Stimulated activated CD8-positive, alpha-beta memory T cell treated with anti-CD3 and anti-CD28 coated beads, Interleukin-15, amount 100 ng/mL, for 1 hour (primary cell): ENCODE measurements around the gene SPON2.

Source experiments
- DNase-seq: peaks from one replicate; pipeline ENCODE4 v3.0.0-alpha.2; 2020; ENCODE audit warnings: low read depth

The SPON2 gene

DNA sequence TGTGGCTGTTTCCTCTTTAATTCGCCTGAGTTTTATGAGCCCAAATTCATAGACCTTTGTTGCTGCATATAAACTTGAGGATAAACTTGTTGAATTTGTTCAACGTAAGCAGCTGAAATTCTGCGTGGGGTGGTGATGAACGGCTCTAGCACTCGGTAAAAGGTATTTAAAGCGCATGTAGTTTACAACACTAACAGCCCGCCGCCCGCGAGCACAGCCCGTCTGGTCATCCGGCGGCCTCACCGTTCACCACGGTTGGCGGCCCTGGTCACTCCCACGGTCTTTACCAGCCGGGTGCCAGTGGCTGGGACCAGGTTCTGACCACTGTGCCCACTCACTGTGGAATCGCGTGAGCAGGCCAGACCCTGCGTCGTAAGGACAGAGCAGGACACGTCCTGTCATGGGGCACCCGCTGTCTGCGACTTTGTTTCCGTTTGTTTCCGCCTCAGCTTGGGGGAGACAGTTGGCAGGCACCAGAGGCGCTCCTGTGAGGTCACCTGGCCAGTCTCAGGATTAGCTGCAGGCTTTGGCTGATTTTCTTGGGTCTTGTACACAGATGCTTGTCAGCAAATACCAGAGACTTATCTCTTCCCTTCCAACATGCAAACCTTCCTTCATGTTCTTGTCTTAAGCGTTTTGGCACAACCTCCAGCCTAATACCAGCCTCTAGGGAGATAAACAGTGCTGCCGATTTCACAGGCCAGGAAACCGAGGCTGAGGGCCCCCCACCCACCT, 36.8 kb upstream of the SPON2 start:
- no peak for DNase-seq

DNA sequence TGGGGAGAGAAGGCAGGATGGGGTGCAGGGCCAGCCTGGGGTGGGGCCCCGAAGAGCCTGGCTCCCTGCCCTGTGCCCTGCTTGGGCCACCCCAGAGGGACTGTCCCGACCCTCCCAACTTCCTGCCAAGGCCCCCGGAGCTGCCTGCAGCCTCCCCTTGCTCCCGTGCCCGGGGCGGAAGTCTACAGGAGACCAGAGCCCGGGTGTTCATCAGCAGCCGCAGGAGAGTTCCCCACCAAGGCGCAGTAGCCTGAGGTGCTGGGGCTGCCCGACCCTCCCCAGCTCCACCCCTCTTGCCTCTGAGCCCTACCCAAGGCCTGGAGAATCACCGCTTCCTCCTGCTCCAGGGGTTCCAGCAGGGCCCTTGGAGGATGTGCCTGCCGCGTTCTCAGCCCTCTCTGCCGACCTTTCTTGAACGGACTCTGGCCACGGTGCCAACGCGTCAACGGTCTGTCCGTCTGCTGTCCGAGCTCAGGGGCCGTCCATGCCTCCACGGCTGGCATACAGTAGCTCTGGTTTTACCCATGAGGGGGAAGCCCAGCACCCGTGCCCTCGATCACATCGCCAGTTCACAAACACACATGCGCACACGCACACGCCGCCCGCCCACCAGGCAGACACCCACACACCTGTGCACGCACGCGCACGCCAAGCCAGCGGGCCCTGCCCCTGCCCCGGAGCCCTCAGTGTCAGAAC, 36.0 kb upstream of the SPON2 start:
- DNase-seq = no peak

GRCh38 chr4:1207603-1208265, 35.4 kb upstream of the SPON2 start:
- no peak for DNase-seq

DNA sequence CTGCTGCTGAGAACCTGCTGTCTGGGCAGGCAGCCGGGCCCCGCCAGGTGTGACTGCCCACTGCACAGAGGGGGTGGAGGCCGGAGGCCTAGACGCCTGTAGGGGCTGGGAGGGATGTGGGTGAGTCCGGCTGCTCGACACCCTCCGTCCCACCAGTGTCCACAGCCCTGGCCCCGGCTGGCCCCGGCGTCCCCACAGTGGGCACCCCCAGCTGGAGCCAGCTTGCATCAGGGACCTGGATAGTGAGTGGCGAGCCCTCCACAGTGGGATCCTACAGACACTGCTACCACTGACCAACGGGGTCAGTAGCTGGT, 34.7 kb upstream of the SPON2 start:
- DNase-seq = no peak

- DNase-seq = no peak
Measured at GRCh38 chr4:1206299-1207156, 34.1 kb upstream of the SPON2 start.

DNA sequence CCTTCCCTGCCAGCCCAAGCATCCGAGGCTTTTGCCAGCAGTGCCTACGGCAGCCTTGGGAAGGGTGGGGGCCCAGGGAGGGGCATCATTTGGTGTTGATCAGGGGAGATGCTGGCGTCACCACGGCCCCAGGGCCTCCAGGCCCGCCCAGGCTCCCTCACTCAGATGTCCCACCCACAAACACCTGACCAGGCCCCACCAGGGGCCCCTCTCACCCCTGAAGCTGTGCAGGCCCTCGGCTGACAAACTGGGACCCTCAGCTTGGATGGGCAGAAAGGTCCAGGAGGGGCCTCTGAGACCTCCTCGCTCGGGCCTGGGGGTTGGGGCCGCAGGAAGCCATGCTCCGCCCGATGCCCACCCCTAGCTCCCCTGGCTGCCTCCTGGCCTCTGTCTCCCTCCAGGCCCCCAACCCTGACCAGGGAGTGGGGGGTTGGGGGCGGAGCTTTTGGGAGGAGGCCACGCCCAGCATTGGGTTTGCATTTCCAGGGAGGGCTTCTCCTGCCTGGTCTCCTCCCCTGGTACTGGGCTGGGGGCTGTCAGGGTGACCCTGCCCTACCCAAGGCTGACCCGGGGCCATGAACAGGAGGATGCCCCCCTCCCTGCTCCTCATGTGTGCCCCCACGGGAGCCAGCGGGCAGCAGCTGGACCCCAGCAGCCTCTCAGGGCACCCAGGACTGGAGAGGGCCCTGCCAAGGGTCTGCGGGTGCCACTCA, 33.4 kb upstream of the SPON2 start:
- DNase-seq = no peak

DNA sequence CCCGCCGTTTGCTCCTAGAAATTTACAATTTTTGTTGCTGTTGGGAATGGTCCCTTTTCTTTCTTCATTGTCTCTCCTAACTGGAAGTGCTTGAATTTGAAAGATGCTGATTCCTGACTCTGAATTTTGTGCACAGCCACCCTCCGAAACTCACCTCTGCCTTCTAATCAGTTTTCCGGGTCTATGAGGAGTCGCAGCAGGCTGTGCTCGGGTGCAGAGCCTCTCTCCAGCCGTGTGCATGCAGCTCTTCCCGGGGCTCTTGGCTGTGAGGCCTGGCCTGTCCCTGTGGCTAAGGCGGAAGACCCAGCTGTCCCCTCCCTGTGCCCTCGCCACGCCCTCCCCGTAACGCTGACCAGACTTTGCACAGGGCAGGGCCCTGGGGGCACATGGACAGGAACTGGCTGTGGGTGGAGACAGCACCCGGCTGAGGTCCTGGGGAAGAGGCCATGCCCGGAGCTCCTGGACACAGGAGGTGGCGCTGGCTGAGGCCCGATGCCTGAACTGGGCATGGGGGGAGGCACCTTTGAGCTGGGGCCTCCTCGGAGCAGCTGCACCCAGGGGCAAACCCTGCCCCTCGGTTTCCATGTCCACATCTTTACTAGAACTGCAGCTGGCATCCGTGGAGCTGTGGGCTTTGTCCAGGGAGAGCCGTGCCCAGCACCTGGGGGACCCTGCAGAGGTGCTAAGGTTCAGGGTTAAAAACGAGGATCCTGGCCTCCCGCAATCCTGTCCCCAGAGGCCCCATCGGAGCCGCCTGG, 32.6 kb upstream of the SPON2 start:
- no peak for DNase-seq

- no peak for DNase-seq
Measured at GRCh38 chr4:1204286-1204827, 32.0 kb upstream of the SPON2 start.

DNA sequence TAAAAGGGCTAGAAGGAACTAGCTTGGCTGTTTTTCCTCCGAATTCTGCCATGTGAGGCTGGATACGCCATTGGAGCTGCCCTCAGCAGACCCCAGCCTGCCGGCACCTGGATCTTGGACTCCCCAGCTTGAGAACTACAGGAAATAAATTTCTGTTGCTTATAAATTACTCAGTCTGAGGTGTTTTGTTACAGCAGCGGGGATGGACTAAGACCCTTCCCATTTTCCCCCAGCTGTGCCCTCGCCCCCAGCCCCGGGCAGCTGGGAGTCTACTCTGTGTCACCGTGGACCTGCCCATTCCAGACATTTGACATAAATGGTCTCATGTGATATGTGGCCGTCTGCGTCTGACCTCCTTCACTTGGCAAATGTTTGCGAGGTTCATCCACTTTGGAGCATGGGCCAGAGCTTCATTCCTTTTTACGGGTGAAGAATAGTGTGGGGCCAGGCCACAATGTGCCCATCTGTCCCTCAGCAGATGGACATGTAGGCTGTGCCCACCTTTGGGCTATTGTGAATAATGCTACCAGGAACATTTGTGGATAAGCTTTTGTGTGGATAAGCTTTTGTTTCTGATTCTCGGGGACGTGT, 30.7 kb upstream of the SPON2 start:
- no peak for DNase-seq

DNA sequence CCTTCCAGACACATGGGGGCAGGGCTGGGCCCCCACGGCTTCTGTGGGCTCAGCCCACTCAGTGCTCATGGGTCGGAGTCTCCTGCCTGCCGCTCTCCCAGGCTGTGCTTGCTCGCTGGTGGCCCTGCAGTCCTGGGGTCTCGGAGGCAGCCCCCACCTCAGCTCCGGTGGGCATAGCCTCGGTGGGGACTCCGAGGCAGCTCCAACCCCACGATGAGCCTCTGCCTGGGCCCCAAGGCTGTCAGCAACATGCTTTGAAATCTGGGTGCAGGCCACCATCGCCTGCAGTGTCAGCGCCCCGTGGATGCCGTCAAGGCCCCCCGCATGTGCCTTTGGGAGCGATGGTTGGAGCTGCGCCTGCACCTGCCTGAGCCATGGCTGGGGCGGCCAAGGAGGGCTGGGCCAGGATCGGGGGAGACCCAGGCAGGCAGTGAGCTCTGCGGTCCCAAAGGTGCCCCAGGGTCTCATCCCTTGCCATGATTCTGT, 30.2 kb upstream of the SPON2 start:
- DNase-seq = no peak

- DNase-seq = peak; percentile 66
Measured at GRCh38 chr4:1201851-1202525, 29.6 kb upstream of the SPON2 start.

GRCh38 chr4:1200425-1201035, 28.1 kb upstream of the SPON2 start:
- no peak for DNase-seq

DNA sequence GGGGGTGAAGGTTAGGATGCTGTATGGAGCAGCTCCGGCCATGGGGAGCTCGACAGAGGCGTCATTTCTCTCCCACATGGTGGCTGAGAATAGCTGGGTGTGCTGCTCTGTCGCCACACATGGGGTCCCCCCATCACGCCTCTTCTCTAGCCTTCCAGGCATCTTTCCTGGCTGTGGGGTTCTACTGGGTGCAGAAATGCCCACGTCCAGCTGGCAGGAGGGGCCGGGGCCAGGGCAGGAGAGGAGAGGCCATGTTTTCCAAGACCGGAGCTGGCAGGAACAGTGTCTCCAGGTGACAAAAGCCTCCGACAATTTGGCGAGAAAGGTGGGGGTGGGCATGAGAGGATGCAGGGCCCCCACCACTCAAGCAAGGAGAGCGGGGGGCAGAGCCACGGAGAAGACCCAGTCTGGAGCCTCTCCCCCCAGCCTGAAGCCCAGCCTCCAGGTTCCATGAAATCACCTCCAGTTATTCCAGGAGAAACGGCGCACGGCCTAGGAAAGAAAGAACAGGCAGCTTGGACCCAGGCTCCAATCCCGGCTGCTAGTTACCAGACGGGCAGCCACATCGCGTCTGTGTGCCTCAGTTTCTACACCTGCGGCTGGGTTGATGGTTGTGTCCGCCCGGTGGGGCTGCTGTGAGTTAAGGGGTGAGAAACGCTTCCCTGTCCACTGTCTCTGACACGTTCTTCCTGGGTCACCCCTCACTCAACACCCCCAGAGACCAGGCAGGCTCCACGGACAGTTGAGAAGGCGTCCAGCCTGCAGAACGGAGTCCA, 27.4 kb upstream of the SPON2 start:
- no peak for DNase-seq

DNA sequence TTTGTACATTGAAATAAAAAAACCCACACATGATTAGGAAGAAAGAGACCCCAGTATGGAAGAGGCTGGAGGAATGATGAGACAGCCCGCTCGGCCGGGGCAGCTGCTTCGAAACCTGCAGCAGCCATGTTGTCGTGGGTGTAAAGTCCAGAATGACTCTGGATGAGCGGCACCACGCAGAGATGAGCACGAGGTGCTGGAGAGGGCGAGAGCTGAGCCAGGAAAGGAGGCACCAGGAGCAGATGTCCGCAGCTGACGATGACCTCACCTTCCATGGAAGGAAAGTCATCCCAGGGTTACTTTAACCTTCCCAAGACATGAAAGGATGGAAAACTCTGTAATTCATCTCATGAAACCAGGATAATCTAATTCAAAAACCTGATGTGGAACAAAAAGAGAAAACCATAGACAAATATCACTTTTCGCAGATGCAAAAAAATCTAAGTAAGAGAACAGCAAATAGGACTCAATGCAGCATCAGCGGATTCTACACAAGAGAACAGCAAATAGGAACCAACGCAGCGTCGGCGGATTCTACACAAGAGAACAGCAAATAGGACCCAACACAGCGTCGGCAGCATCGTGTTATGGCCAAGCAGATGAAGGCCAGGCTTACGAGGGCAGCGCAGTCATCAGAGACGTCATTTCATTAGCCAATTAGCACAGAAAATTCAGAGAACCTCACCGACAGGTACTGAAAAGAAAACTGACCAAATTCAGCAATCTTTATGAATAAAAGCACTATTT, 25.9 kb upstream of the SPON2 start:
- DNase-seq = no peak

DNA sequence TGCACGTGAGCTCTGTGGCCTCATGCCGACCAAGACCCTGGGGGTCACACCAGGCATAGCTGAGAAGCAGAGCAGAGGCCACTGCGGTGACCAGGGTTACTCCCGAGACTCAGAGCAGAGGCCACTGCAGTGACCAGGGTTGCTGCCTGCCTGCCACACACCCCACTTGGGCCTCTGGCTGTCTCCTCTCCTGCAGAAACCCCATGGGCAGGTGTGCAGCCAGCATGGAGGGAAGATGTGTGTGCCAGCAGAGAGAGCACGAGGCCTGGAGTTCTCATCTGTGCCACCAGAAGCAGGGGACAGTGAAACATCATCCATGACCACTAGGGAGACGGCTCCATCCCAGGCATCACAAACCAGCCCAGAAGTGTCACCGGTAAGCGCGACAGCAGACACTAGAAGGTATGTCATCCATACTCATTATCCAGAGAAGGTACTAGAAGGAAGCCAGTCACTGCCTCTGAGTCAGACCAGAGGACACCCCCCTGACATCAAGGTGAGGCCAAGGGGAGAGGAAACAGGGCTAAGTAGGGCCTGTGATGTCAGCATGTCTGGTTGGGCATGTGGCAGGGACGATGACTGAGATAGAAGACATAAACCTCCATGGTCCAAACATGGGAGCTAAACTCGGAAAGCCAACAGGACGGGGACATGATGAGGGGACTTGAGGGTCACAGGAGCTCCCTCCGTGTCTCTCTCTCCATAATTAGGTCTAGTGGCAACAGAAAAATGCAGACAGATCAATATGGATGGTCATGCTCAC, 24.2 kb upstream of the SPON2 start:
- no peak for DNase-seq

DNA sequence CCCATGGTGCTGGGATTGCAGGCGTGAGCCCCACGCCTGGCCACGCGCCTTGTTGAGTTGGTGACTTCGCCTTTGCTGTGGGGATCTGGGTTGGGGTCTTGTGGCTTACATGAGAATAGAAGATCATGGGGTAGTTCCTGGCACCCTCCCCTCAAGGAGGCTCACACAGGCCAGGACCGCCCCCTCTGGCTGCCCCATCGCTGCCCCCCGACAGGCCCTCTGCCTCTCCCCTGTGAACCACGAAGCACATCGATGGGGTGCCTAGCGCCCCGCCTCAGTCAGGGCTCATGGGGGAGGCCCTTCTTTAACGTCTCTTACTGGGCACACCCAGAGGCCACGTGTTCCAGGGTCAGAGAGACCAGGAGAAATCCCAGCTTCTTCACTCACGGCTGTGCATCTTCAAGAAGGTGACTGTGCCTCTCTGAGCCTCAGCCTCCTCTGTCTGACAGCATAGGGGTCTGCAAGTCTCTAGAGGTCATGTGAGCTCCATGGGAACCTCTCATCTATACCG, 23.6 kb upstream of the SPON2 start:
- no peak for DNase-seq
